Ishikawa (cell line): ENCODE measurements around the gene DCAF4.

ENCODE experiments used
- CEBPB ChIP-seq: IDR thresholded peaks from 2 replicates; pipeline ENCODE4 v1.6.1; 2012
- CREB1 ChIP-seq: IDR thresholded peaks from 2 replicates; pipeline ENCODE4 v1.6.1; 2012; ENCODE audit warnings: low read depth
- EGR1 ChIP-seq: IDR thresholded peaks from 2 replicates; pipeline ENCODE4 v1.6.1; 2012
- EP300 ChIP-seq: IDR thresholded peaks from 2 replicates; pipeline ENCODE4 v1.6.1; 2012; ENCODE audit warnings: borderline replicate concordance
- FOXM1 ChIP-seq: IDR thresholded peaks from 2 replicates; pipeline ENCODE4 v1.6.1; 2012; ENCODE audit warnings: low read depth, borderline replicate concordance
- NFIC ChIP-seq: IDR thresholded peaks from 2 replicates; pipeline ENCODE4 v1.6.1; 2012
- RAD21 ChIP-seq: IDR thresholded peaks from 2 replicates; pipeline ENCODE4 v1.6.1; 2012; ENCODE audit warnings: low read depth
- TAF1 ChIP-seq: IDR thresholded peaks from 2 replicates; pipeline ENCODE4 v1.6.1; 2012; ENCODE audit warnings: low read depth, mild to moderate bottlenecking
- TCF12 ChIP-seq: IDR thresholded peaks from 2 replicates; pipeline ENCODE4 v1.6.1; 2012; ENCODE audit warnings: low read depth
- TEAD4 ChIP-seq: IDR thresholded peaks from 2 replicates; pipeline ENCODE4 v1.6.1; 2012
- YY1 ChIP-seq: IDR thresholded peaks from 2 replicates; pipeline ENCODE4 v1.6.1; 2012; ENCODE audit warnings: low read depth
- ZBTB7A ChIP-seq: IDR thresholded peaks from 2 replicates; pipeline ENCODE4 v1.6.1; 2012; ENCODE audit warnings: low read depth
- TF ChIP-seq, protein P1 (sequence below): IDR thresholded peaks from 2 replicates; pipeline ENCODE4 v1.6.1; 2012
- TF ChIP-seq, protein P2 (sequence below): IDR thresholded peaks from 2 replicates; pipeline ENCODE4 v1.6.1; 2012
- TF ChIP-seq, protein P3 (sequence below): IDR thresholded peaks from 2 replicates; pipeline ENCODE4 v1.6.1; 2012; ENCODE audit warnings: low read depth, mild to moderate bottlenecking

DCAF4 gene

DNA sequence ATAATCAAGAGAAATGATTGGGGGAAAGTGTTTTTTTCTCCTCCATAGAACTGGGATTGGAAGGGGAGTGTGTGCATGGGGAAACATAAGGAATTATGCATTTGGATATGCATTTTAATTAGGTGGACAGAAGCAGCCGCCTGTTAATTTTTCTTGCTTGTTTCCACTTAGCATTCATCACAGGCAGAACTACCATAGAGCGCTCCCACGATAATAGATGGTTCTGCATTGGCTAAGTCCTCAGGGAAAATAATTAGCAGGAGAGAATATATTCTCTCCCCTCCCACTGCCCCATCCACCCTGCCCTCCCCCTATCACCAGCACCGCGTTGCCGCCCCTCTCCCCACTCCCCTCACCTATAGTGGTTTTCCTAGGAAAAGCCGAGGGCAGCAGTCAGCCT lies 43.8 kb upstream of the DCAF4 start:
- TF ChIP-seq CEBPB, result no peak
- no peak for TF ChIP-seq EGR1
- no peak for TF ChIP-seq NFIC
- TF ChIP-seq TAF1, result no peak
- no peak for TF ChIP-seq RAD21
- TF ChIP-seq YY1, result no peak
- TF ChIP-seq, protein P1, sequence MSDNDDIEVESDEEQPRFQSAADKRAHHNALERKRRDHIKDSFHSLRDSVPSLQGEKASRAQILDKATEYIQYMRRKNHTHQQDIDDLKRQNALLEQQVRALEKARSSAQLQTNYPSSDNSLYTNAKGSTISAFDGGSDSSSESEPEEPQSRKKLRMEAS, result no peak

DNA sequence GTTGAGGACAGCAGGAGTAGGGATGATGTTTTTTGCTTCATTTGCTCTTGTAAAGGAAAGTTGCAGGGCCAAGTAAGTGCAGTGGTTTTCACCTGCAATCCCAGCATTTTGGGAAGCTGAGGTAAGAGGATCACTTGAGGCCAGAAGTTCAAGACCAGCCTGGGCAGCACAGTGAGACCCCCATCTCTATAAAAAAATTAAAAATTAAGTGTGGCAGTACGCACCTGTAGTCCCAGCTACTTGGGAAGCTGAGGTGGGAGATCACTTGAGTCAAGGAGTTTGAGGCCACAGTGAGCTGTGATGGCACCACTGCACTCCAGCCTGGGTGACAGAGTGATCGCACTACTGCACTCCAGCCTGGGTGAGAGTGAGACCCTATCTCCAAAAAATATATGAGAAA lies 43.2 kb upstream of the DCAF4 start:
- TF ChIP-seq, protein P2, sequence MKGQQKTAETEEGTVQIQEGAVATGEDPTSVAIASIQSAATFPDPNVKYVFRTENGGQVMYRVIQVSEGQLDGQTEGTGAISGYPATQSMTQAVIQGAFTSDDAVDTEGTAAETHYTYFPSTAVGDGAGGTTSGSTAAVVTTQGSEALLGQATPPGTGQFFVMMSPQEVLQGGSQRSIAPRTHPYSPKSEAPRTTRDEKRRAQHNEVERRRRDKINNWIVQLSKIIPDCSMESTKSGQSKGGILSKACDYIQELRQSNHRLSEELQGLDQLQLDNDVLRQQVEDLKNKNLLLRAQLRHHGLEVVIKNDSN, result no peak
- TF ChIP-seq ZBTB7A (no peak), FOXM1 (no peak), TCF12 (no peak), TAF1 (no peak), CREB1 (no peak)

DNA sequence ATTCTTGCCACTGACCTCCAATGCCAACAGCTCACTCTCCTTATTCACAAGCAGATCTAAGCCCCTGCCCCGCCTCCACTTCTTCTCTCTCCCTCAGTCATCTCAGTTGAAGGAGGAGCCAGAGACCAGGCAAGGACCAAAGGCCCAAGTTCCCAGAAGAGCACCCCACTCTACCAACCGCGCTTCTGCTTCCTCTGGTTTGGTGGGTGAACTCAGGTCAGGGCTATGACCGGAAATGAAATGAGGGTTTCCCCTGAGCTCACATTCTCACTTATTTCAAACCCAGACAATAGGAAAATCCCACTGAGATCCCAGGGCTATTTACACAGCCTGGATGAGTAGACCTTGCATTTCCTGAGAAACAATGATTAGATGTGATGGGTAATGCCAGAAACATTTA lies 42.3 kb upstream of the DCAF4 start:
- TF ChIP-seq ZBTB7A (no peak), TEAD4 (no peak), RAD21 (no peak), TCF12 (no peak), EP300 (no peak), CEBPB (no peak), TAF1 (no peak), FOXM1 (no peak), NFIC (no peak)
- TF ChIP-seq, protein P3, sequence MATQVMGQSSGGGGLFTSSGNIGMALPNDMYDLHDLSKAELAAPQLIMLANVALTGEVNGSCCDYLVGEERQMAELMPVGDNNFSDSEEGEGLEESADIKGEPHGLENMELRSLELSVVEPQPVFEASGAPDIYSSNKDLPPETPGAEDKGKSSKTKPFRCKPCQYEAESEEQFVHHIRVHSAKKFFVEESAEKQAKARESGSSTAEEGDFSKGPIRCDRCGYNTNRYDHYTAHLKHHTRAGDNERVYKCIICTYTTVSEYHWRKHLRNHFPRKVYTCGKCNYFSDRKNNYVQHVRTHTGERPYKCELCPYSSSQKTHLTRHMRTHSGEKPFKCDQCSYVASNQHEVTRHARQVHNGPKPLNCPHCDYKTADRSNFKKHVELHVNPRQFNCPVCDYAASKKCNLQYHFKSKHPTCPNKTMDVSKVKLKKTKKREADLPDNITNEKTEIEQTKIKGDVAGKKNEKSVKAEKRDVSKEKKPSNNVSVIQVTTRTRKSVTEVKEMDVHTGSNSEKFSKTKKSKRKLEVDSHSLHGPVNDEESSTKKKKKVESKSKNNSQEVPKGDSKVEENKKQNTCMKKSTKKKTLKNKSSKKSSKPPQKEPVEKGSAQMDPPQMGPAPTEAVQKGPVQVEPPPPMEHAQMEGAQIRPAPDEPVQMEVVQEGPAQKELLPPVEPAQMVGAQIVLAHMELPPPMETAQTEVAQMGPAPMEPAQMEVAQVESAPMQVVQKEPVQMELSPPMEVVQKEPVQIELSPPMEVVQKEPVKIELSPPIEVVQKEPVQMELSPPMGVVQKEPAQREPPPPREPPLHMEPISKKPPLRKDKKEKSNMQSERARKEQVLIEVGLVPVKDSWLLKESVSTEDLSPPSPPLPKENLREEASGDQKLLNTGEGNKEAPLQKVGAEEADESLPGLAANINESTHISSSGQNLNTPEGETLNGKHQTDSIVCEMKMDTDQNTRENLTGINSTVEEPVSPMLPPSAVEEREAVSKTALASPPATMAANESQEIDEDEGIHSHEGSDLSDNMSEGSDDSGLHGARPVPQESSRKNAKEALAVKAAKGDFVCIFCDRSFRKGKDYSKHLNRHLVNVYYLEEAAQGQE, result no peak

DNA sequence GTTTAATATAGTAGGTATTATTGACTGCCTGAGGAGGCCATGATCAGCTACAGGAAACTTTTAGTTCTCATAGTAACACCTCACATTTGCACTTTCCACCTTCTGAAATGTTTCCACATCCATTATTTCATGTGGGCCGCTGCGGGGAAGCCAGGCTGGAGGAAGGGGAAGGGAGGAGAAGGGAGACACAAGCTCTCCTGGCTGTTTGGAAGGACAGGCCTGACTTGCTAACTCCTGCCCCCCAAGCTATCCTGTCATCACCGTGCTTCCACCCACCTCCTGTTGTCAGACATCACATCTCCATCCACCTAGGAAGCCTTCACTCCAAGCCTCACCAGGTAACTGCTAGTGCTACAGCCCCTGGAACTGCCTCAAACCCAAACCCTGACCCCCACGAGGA lies 41.9 kb upstream of the DCAF4 start:
- TF ChIP-seq, protein P3, result no peak
- TF ChIP-seq CREB1 (no peak), RAD21 (no peak), EGR1 (no peak), TEAD4 (no peak), ZBTB7A (no peak), TCF12 (no peak), TAF1 (no peak), YY1 (no peak), NFIC (no peak), CEBPB (no peak), EP300 (no peak), FOXM1 (no peak)
- TF ChIP-seq, protein P1, result no peak
- TF ChIP-seq, protein P2, result no peak

DNA sequence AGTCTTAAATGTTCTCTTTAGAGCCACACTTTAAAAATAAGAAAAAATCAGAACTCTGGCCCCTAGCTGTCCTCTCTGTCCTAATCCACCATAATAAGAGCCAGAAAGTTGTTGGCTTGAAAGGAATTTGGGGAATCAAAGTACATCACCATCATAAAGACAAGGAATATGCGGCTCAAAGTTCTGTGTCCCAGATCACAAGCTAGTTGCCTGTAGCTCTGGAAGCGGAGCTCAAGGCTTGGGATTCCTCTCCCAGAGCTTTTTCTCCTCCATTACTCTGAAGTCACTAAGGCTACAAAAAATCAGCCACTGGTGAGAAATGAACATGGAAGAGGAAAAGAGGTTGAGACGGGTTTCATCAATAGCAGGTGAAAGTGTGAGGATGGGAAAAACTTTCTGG lies 38.8 kb upstream of the DCAF4 start:
- no peak for TF ChIP-seq TCF12
- TF ChIP-seq NFIC, result no peak
- TF ChIP-seq CEBPB, result no peak
- no peak for TF ChIP-seq TEAD4
- TF ChIP-seq, protein P2, result no peak
- no peak for TF ChIP-seq TAF1
- no peak for TF ChIP-seq ZBTB7A
- TF ChIP-seq FOXM1, result no peak
- no peak for TF ChIP-seq RAD21
- TF ChIP-seq YY1, result no peak
- no peak for TF ChIP-seq EGR1
- TF ChIP-seq, protein P1, result no peak
- TF ChIP-seq, protein P3, result no peak
